HG03095 (cell line): ENCODE results near the gene GLI3.

ENCODE experiments used
- ATAC-seq: cut with Tn5 transposase; IDR thresholded peaks from one replicate; pipeline ENCODE4 v1.9.1; 2021; ENCODE audit warnings: moderate library complexity; ENCODE audit not compliant: unreplicated experiment

Gene GLI3

DNA sequence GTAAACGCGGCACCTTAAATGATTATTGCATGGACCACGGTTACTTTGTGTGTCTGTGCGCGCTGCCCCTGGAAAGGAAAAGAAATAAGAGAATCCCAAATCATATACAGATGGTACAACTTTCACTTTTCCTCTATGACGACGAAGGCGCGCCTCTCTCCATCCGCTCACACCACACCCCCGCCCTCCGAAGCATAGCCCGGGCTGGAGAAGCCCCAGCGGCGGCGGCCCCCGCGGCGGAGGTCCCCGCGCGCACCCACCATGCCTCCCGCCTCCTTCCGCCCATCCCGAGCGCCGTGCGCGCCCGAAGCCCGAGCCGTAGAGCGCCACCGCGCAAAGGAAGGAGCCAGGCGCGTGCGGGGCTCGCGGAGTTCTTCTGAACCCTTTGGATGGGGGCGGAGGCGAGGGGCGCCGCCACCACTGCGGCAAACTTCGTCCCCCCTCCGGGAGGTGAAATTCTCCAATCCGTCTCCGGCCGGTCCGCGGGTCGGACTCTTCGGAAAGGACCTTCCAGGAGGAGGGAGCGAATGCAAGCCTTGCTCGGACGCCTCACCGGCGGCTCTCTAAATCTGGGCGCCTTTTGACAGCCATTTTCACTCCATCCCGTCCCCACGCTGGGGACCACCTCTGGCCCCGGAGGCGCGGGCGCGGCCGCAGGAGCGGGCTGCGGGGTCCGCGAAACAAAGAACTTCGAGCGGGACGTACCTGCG is 588 bp downstream of the GLI3 start:
- ATAC-seq = no peak

DNA sequence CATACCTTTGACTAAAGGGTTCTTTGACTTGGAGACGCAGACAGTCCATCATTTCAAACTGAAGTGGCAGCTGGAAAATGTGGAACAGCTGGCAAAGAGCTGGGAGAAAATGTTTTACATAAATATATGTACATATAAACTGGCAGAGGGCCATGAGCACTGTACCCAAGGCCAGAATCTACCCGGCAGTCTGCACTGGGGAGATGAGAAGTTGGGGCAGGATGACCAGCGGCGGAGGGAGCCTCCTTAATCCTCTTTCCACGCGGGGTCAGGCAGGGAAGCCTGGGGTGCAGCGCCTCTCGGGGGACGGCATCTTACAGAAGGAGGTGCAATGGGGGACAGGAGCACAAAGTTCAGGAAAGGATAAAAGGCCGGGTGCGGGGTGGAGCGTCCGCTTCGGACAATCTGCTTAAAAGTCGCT is 1.3 kb downstream of the GLI3 start:
- ATAC-seq = no peak

DNA sequence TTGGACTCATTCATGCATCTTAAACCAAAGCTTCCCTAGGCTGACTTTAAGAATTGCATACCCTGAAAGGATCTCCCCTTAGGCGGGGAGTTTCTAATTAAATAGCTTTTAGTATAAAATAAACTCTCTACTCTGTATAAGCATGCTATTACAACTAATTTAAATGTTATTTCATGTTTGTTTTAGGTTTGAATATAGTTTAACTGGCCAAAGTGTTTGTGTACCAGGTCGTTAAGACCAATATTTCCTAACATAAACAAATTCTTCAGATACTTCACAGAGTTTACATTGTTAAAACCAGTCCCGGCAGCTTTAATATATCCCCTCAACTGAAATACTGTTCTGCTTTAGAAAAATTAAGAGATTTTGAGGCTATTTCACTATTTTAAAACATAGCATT is 2.3 kb downstream of the GLI3 start:
- ATAC-seq = no peak

DNA sequence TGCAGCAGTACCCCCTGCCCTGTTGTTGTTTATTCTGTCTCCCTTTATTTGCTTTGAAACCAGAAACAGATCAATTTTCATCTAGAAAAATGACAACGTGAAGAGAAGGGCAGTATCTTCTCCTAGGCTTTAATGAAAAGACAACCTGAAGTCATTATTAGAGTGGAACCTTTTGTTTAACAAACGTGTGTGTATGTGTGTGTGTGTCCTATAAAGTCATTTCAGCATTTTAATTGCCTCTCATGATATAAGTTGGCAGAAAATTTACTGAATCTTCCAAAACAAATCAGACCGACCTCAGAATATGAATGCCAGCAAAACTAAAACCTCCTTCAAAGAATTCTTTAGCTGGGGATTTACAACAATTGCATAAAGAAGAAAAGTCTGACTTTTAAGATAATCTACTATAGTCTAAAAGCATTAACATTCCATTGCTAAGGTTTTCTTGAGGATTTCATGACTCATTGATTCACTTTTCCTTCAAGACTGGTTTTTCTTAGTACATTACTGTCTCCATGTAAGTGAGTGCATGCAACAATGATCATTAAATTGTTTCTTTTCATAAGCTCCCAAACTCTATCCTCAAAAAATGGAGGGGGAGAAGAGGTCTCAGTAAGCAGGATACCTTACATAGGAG is 3.2 kb downstream of the GLI3 start:
- no peak for ATAC-seq

DNA sequence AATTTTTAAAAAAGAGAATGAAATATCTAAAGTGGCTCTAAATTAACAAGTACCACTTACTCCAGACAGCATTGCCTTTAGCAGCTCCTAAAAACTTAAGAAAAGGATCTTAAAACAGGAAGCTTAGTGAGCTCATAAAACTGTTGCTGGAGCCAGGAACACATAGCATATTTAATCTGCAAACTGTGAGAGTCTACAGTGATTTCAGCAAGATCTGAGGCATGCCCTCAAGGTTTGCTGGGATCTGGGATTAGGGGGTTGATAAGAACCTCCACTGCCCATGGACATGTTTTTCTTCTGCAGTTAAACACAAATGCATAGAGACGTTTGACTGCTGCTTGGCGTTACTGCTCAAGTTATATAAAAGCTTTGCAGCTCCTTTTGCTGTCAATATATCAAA is 3.8 kb downstream of the GLI3 start:
- ATAC-seq = no peak

DNA sequence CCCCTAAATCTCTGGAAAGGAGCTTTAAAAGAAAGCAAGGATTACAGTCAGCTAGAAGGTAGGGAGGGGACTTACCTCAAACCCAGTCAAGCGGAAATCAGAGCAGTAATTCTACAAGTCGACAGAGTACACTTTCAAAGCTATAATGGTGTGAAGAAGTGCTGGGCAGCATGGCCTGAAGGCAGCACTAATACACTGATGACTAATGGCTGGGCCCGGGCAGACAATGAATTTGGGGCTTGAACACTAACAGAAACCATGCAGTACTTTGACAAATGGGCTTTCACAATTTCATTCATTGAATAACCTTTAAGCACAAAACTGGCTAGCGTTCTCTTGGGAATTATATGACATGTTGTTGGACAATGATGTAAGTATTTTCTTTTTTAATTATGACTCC is 4.7 kb downstream of the GLI3 start:
- no peak for ATAC-seq

DNA sequence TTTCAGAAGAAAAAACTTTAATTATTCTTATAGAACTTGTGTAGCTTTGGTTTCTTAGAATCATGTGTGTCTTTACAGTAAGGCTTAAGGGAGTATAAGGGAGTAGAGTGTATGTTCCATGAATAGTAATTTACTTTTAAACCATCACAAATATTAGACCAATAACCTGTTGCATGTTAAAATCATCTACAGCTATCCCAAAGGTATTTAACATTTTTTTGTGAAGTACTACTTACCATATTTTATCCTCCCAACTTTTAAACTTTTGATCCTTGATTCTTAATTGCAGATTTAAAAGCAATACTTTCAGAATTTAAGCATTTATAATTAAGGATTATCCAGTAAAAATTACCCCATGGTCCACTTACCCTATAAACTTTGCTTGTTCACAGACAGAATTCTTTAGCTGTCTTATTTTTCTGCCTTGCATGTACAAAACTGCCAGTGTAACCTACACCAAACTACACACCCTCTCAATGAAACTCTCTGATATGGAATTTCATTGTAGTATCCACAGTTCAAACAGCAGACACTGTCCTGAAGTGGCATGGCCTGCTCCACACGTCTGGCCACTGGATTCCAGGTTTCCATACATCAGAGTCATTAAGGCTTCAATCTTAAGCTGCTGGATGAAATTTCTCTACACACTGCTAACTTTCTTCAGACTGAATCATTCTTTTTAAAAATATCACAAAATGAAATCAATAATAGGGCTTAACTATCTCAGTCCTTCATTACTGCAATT is 5.8 kb downstream of the GLI3 start:
- ATAC-seq = no peak

DNA sequence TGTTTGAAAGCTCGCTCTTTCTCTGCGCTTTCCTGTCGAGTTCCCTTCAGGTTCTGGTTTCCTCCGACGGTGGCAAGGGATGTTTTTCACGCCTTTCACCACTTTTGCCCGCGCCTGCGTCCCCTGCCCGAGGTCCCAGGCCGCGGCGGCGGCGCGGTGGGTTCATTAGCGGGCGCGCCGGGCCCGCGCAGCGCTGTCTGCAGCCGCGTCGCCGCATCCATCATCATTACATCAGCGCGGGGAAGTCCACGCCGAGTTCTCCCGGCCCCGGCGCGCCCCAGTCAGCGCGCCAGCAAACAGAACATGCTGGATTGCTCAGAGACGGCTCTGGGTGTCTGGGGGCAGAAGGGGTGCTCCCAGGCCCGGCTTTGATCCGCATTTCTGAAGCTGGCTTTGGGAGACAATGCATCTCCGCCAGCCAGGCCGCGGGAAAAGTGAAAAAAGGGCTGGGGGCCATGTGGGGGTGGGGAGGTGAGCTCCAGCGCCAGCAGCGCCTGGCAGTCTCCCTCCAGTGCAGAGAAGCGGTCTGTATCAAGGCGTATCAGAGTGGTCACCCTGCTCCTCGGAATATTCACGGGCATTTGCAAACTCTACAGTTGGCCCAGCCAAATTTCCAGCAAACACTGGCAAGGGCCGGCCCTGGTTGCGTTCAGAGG is 8.9 kb downstream of the GLI3 start:
- ATAC-seq = peak; percentile 41

DNA sequence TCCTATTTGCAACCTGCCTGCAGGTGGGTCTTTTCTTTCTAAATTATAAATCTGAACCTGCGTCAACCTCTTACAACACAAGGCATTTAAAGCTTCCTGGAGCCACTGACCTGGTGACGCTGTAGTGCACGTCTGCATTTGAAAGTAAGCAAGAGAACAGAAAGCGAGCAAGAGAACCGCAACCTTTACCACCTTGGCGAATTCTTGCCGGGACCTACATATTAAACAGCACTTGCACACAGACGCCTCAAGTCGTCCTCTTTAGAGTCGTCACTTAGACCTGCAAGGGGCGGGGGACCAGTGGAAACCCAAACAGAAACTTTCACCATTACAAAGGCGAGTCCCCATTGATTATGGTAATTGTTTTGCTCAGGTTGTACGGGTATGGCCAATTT is 9.5 kb downstream of the GLI3 start:
- ATAC-seq = peak; percentile 89

DNA sequence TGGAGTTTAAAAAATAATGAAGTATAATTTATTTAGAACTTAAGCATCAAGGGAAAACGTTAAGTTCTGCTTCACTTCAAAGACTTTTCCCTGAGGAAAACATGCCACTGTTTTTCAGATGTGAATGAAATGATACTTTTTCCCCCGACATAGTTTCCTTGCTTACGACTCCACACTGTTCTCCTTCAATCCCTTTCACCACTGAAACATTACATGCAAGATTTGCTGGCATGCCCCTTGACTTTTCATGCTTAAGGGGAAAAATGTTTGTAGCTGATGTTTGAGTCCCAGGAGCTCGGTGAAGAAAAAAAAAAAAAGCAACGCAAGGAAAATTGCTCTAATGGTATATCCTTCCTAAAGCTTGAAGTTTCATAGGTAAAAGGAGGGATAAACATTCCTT is 10.0 kb downstream of the GLI3 start:
- no peak for ATAC-seq

DNA sequence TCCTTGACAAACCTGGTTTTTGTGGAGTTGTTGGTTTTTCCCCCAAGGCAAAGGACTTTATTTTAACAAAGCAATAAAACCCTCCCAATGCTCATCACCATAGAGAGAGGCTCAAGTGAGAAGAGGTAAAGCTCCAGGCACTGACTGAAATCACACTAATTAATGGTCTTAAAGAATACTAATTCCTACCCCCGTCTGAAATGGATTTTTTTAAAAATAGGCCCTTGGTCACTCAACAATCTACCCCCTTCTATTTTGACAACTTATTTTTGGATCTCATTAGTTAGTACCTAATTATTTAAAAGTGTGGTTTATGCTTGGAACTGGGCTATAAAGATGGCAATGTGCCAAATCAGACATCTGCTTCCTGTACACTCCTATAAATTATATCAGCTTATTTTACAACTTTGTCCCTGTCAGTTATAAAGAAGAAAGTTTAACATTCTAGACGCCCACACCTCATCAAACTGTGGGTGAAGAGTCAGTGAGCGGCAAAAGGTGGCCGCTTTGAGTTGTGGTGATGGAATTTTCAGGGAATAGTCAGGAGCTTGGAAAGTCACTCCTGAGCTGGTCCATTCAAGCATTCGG is 10.6 kb downstream of the GLI3 start:
- ATAC-seq = no peak

DNA sequence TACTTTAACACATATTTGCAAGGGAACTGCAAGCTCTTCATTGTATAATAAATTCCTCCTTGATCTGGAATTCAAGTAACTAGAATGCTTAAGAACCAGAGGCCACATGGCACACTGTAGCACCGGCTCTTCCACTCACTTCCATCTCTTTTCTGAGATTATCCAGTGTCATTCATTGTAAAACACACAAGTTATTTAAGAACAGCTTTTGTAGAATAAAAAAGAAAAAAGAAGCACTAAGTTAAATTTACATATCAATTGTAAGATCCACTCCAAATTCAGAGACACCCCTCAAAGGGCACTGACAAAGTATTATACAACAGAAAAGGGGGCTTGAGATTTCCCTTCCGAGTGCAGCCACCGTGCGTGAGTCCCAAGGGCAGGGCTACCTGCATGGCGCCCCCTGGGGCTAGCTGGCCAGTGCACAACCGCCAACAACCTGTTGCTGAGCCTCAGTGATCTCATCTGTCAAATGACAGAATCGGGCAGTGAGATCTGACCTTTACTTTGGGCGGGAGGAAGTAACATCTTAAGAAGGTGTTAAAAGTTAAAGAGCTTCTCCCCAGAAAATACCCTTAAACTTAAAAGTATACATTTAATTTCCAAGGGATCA is 12.5 kb downstream of the GLI3 start:
- no peak for ATAC-seq

DNA sequence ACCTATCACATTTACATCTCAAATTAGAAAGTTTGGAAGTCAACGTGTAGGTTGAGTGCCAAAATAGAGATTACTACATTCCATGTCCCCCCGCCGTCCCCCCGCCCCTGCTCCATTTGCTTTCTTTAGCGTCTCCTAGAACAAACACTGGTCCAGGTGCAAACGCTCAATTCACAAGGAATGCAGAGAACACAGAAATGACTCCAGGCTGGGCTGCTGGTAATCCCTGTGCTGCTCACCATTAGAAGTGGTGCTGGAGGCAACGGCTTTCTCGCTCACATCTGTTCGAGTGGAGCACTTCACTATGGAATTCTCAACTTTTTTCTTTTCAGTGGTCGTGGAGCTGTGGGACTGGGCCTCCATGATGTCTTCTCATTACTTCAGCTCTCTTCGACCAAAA is 14.1 kb downstream of the GLI3 start:
- ATAC-seq = no peak

DNA sequence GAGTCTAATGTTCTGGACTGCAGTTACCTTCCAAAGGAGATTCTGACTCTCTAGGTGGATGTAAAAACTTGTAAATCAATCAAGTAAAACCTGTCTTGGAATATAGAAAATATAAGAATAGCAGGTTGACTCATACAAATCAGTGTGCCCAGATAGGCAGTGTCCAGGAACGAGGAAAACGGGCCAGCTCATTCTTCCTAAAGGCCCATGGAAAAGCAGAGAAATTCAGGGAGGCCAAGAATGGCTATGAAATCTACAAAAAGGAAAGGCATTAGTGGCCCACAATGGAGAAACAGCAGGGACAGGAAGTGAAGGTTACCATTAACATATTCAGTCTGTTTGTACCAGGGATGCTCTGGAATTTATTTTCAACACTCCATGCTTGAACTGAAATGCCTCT is 14.9 kb downstream of the GLI3 start:
- ATAC-seq = no peak

DNA sequence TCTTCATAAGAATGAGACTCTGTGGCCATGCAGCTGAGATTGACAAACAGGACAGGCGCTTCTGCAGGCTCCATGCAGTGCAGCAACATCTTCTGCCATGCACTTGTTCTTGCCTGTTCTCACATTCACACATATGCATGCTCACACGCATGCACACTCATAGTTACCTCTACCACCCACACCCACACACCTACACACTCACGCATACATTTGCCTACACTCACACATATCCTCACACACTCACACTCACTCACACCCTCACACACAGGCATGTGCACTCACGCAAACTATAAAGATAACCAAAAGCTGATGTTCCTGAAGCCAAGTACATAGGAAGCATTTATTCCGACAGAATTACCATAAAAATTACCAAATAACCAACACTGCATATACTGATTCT is 15.7 kb downstream of the GLI3 start:
- ATAC-seq = no peak

DNA sequence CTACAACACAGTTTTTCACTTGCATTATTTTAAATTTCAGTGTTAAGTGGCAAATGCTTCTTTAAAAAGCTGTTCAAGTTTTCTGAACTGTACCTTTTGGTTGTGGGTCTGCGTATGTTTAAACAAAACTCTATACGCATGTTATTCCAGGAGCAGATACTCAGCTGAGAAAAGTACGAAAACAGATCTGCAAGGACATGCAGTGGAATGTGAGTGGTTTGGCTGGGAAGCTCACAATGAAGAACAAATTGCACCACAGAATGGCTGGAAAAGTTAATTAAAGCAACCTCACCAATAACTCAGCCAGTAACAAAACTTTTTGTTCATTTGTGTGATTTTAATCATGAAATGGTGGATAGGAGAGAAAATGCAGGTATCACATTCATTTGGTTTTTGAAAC is 17.6 kb downstream of the GLI3 start:
- ATAC-seq = no peak

DNA sequence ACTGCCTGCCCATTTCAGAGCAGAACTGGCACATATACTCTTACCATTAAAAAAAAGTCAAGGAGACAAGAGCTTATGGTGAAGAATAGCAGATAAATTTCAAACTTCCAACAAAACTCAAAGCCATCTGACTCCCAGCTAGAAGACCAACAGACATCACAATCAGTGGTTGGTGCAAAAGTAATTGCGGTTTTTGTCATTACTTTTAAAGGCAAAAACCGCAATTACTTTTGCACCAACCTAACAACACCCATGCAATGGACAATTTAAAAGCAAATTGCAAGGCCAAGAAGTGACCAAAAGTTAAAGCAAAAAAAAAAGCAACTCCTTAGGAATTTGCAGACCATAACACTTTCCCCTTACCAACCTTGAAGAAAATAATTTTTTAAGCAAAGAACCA is 18.8 kb downstream of the GLI3 start:
- ATAC-seq = no peak

DNA sequence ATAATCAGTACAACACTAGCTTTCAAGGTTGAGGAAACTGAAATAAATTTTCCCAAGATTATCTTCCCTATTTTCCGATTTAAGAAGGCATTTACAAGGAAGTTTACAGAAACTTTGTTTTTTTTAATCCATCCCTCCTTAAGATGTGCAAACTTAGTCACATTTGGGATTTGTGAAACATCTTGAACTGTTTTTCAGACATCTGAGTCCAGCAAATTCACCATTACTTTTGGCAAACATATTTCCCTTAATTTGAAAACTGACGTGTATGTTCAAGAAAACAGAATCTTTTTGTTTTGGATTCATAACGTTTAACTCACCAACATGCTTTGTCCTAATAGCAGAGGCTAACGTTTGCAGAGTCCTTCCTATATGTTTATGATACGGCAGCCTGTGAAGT is 19.5 kb downstream of the GLI3 start:
- no peak for ATAC-seq

DNA sequence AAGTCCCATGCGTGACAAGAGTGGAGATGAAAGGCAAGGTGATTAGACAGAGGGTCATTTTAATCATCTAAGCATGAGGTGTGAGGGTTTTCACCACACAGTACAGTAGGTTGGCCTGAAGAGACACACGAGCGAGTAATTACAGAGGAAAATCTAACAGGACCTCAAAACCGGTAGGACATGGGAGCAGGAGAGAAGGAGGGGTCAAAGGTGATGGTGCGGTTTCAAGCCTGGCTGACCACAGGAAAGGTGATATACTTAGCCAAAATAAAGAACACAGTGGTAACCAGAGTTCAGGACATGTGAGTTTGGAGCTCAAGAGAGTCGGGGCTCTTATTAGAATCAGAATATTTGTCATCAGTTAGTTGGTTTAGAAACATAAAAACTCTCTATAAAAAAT is 20.0 kb downstream of the GLI3 start:
- no peak for ATAC-seq

DNA sequence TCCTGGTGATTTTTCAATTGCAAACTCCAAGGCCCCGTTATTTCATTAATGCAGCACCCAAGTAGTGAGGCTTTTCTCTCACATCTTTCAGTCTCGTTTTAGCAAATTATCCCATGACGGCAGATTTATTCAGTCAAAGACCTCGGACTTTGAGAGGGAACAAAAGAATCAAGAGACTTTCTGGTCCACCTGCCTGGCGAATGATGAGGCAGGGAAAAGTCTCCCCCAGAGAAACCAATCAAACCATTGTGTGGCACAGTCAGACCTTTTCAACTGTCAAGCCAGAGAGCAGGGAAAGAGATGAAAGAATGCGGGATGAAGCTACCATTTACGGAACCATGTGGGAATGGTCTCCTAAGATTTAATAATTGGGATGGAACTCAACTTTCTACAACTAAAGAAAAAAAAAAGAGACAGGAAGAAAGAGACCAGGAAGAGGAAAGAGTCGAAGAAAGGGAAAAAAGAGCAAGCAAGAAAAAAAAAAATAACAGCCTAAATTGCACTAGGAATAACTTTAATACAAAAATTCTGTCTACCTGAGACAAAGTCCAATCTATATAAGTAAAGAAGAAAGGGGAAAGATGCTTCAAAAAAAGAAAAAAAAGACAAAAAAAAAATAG is 22.8 kb downstream of the GLI3 start:
- ATAC-seq = no peak

DNA sequence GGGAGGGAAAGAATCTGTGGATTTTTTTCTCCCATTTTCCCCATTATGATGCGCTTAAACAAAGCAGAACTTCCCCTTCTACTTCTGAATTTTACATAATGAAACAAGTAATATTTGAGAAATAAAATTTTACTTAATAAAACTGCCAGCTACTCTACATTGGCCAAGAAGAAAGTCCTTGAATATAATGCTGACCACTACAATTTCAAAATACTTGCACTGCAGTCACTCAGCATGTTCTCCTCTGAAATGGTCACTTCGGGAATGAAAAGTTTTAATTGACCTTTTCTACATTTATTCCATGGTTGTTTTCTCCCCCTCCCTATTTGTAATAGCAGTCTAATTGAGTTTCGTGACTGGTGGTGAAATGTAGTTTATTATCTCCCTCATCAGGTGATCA is 23.9 kb downstream of the GLI3 start:
- ATAC-seq = no peak
